Stimulated activated CD4-positive, alpha-beta T cell treated with anti-CD3 and anti-CD28 coated beads, TNF-alpha, amount 100 ng/mL, for 1 hour (primary cell): ENCODE data around the gene C2orf81.
"Not testable (repeated sequence)": the region's sequence is repeated elsewhere in the genome, so short reads cannot be mapped to it uniquely, and the experiment has no call there.

Experiments used
- DNase-seq, 3 donors: peaks; one replicate each; pipeline ENCODE4 v3.0.0-alpha.2; 2020; ENCODE audit warnings: low read depth in 3 of 3, low spot score in 1 of 3

C2orf81 gene

DNA sequence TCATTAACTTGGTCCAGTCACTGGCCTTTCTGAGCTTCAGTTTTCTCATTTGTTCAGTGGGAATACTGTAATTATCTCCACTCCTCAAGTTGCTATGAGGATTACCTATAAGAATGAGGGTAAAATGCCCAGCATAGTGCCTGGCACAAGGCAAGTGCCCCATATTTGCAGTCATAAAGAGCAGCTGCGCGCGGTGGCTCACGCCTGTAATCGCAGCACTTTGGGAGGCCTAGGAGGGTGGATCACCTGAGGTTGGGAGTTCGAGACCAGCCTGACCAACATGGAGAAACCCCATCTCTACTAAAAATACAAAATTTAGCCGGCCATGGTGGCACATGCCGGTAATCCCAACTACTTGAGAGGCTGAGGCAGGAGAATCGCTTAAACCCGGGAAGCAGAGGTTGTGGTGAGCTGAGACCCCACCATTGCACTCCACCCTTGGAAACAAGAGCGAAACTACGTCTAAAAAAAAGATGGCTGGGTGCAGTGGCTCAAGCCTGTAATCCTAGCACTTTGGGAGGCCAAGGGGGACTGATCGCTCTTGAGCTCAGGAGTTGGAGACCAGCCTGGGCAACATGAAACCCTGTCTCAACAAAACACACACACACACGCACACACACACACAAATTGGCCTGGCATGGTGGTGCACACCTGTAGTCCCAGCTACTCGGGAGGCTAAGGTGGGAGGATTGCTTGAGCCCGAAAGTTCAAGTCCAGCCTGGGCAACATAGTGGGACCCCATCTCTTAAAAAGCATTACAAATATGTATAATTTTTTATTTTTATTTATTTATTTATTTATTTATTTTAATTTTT, 21.3 kb upstream of the C2orf81 start:
- DNase-seq, result not testable (repeated sequence)

DNA sequence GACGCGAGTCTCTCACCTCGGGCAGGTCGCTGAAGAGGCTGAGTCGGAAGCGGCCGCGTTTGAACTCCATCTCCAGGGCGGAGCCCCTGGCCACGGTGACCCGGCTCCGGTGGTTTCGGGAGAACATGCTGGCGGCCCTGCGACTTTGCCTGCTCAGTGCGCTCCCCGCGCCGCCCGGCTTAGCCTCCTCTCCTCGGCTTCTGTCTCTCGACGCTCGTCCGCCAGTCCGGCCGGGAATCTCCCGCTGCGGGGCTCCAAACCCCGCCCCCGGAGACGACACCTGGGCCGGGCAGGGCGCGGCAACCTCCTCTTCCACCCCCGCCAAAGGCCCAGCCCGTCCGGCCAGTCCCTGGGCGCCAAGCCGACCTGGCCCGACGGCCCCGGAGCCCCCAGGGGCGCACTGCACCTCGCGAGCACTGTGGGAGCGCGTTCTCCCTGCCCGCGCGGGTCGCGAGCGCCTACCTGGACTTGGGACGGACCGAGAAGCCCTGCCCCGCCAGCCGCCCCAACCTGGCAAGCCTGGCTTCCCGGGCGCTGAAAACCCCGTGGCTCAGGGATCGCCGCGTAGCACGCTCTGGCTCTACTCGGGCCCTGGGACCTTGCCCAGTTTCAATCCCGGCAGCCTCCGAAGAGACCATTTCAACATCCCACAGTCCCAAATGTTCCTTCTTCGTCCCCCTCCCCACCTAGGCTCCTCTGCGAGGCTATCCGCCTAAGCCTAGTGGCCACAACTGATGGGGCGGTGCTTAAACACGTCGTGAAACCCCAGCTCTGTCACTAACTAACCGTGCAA, 20.5 kb upstream of the C2orf81 start, which contains the start of gene RTKN:
RTKN (minus strand) TSS at position 248 of the 793 bp plus-strand sequence; CDS start at position 127, 121 bp downstream.
- no peak for DNase-seq

DNA sequence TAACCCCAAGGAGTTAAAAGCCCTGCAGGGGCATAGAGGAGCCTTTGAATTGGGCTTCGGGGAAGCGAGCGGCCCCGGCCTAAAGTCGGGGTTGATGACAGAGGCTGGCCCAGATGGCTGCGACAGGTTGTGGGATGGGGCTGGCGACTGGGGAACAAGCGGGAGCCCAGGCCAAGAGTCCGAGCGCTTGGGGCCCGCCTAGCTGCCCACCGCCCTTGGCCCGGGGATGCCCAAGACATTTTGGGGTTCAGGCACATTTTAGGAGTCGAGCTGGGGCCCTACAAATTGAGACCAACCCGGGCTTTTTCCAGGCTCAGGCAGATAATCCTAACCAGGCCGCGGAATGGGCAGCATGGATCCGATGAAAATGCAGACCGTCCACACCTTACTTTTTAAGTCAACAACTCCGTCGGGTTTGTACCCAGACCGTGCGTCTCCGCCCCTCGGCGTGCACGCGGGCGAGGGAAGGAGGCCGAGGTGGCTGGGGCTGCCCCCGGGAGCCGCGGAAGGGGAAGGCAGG, 19.8 kb upstream of the C2orf81 start:
- no peak for DNase-seq

DNA sequence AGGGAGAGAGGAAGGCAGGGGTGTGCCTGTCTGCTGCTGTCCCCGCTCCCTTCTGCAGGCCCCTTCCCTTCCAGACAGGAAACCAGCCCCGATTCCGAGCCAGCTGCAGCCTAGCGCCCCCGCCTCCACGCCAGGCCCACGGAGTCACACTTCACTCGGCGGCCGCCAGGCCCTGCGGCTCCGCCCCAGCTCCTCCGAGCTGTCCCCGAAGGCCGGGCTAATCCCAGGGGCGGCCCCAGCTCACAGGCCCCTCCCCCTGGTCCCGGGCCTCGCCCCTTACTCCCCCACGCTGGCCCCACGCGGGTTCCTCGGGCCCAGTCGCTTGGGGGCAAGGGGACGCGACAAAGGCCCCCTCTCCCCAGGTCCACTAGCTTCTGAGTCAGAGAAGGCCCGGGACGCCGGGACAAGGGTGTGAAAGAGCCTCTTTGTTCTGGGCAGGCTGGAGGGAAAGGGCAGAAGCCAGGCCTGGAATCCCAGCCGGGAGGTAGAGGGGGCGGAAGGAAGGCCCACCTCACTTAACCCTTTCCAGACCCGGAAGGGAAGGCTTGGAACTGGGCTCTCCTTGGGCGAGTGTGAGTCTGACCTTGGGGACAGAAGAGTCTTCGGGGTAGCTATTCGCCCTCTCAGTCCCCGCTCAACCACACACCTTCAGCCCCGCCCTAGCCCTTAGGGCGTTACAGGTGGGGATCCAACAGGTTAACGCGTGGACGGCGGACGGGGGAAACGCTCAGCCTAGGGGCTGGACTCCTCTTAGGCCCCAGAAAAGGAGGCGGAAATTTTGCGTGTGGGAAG, 19.2 kb upstream of the C2orf81 start:
- DNase-seq, result no peak

DNA sequence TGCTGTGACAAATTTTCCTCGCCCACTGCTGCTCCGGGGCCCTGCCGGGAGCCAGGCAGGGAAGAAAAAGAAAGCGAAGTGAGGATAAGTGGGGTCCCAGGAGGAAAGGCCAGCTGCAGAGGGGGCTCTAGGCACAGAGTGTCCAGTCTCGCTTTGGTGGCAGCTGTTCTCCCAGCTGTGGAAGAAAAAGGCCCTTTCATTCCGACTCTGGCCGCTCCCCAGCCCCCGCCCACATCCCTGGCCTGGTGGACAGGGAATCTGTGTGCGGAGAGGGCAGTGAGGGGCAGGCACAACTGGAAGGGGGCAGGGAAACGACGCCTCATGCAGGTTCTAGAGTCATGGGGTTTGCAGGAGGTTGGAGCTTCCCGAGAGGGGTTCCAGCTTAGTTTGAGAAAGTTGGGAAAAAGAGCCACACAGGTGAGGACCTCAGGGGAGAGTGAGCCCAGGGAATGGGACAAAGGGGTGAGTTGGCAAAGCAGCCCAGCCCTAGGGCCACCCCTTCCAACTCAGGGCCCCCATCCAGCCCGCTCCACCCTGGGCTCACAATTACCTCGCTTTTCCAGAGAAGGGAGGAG, 18.5 kb upstream of the C2orf81 start:
- no peak for DNase-seq

DNA sequence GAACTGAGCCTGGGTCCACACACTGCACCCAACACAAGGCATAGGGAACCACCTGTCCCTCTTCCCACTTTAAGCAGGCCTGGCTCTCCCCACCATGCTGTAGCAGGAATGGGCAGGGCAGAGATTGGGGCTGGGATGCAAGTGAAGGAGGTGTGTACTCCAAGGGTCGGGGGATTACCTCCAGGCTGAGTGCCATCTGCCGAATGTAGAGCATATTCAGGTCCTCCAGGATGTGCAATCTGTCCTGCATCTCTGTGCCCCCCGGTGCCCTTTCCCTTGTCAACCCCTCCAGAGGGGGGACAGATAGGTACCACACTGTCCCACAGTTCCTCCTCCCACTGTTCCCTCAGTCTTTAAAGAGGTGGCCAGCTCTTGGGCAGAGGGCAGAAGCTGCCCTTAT, 18.0 kb upstream of the C2orf81 start:
- no peak for DNase-seq

DNA sequence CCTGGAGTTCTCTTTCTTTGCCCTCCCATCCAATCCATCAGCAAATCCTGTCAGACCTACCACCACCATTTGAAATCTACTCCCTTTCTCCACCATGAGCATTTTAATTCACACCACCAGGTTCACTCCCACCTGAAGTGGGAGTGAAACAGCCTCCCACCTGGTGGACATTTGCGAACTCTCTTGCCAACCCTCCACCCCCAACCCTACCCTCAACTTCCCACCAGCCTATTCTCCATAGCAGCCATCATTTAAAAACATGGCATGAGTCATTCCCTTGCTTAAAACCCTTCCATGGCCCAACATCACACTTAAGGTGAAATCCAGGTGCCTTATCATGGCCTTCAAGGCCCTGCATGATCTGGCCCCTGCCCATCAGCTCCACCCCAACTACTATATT, 16.8 kb upstream of the C2orf81 start:
- no peak for DNase-seq

DNA sequence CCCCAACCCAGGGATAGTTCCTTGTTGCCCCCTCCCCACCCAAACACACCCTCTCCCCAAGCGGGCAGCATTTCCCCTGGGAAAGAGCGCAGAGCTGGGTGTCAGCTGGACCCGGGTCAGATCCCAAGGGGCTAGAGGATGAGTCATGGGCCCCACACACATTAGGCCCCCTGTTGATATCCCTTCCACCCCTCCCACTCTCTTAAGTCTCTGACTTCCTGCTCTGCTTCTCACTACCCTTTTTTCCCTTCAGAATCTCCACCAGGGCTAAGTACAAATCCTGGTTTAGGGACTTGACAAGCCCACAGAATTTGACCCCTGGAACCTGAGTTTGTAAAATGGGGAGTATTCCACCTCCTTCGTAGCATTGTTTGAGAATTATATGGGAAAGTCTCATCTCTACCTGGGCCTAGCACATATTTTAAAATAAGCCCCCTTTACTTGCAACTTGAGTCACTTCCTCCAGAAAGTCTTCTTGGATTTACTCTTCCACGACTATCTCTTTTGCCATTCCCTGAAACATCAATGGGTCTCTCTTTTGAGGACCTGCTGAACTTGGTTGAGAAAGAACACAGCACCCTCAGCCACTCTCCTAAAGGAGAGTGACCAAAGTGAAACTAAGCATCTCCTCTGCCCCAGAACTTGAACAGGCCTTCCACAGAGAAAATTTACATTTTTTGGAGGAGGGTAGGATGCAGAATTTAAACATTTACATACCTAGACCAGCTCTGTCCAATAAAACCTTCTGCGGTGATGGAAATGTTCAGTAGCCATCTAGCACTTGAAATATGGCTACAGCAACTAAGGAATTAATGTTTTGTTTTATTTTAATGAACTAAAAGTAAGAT, 15.7 kb upstream of the C2orf81 start:
- DNase-seq, result no peak

DNA sequence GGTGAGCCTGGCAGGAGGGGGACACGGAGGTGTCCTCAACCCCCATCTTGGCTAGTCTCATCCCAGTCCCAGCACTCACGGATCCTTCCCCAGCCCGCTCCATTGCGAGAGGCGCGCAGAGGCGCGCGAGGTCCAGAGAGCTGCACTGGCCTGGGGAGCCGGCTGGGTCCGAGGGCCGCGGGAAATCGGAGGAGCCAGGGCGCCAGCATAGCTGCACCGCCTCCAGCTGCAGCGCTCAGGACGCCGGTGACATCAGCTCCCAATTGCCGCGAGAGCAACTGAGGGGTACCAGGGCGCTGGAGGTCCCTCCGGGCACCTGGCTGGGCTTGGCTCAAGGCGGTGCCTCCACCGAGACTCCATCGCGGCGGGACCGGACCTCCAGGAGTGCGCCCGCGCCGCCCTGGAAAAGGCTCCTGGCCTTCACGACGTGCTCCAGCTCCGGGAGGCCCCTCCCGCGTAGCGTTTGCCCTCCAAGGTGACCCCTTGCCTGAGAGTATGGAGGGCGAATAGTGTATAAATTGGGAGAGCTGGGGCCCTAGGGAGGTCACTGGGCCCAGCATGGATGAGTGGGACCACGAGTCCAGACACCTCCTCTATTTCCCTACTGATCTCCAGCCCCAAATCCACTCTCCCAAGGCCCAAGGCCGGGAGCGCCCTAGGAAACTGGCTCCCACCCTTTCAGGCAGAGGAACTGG, 14.8 kb upstream of the C2orf81 start:
- no peak for DNase-seq

DNA sequence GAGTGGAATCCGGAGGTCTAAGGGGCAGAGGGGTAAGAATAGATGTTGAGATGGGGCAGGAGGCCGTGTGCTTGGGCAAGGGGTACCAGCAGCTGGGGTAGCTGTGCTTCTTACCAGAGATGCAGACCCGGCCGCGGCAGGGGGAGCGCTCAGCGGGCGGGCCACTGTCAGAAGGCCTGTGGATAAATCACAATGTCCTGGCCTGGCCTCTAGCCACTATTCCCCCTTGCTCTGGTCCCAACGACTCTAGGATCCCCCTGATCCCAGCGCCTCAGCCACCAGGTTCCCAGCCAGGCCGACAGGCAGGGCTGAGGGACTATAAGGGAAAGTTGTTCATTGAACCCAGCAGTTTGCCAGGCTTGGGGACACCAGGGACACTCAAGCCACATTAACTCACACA, 9.1 kb upstream of the C2orf81 start:
- no peak for DNase-seq

DNA sequence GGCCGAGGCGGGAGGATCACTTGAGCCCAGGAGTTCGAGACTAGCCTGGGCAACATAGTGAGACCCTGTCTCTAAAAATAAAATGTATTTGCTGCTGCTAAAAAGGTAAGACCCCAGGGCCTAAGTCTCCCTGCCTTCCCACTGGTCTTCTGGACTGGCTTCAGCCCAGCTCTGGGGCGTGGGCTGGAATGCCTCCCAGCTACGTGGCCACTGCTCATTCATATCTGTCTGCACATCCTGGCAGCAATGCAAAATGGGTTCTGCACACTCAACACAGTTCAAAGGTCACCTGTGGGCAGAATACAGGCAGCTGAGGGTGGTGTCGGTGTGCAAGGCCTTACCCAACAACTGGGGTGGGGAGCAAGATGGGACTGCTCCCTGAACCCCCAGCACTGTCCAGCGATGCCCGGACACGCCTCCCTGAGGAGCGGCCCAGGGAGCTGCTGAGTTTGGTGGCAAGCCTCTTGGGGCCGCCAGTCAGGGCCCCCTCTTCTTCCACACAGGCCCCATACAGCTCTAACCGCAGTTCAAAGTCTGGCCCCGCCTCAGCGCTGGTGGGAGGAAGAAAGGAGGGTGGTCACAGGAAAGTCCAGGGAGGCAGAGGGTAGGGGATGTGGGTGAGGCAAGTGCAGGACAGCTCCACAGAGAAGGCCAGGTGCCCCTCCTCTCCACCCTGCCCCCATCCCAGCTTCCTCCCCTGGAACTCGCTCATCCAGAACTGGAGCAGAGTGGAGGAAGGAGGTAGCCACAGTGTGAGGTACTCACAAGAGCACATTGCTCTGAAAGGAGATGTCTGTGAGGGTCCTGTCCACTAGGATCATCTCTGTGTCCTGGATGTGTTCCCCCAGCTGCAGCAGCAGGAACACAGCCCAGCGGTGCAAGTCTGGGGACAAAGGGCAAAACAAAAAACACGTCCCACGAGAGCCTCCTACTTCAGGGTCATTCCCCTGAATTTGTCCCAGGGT, 8.3 kb upstream of the C2orf81 start:
- no peak for DNase-seq

DNA sequence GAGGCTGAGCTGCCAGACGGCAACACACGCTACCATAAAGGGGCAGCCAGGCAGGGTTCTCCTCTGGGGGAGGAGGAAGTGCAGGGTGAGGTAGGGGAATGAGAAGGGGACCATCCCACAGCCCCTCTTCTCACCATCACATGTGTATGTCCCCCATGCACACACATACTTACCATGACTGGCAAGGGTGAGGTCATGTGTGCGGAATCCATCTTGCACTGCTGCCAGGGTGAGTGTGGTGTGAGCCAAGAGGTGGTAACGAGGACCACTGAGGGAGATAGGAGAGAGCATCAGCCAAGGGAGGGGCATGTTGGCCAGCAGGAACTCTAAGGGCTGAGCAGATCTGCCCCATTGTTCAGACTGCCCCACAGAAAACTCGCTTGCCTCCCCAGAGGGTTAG, 7.3 kb upstream of the C2orf81 start:
- no peak for DNase-seq

DNA sequence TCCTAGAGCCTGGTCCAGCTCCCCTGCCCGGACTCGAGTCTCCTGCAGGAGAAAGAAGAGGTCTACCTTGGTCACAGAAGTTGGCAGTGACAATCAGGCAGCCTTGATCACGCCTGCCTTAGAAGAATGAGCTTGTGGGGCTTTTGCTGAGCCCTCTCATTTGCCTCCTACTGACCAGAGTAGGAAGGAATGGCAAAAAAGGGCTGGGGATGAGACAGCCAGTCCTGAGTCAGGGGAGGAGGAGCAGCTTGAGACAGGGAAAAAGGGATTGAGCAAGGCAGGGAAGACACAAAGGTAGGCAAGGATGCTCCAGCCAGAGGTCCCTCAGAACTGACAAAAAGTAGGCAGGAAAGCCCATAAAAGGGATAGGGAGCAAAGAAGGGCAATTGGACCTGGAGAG, 6.1 kb upstream of the C2orf81 start:
- DNase-seq, result no peak

DNA sequence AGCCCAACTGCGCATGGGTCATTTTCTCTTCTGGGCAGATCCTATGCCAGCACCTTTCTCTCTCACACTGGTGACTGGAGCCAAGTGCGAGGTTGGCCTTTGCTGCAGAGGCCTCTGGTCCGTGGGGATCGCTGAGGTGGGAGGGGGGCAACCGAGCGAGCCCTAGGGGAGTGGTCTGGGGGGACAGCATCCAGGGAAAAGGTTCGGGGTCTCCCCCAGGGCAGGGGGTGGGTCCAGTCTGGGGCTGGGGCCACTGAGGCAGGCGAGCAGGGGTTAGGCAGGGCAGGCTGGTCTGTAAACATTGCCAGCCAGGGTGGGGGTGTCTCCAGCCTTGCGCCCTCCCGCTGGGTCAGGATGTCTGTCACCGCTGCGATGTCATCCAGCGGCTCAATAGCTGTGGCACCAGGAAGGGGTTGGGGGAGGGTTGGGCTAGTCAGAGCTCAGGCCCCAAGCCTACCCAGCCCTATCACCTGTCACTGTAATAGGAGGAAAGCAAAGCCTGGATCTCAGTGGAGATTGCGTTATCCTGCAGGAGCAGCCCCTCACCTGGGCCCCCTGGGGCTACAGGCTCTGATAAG, 4.9 kb upstream of the C2orf81 start:
- no peak for DNase-seq

DNA sequence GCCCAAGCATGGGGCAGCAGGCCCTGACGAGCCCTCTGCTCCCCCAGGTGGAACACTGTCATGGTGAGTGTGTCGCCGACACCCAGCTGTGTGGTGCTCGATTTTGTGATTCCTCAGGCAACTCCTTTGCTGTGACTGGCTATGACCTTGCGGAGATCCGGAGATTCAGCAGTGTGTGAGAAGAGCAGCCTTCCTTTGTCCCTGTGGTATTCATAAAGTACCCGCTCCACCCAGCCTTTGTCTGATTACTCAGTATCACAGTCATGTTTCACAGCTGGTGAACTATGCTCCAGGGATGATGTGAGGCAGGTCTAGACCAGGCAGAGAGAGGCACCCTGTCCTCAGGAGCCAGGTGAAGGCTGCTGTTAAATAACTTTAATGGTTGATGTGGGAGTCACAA, 4.1 kb upstream of the C2orf81 start:
- DNase-seq, result no peak

DNA sequence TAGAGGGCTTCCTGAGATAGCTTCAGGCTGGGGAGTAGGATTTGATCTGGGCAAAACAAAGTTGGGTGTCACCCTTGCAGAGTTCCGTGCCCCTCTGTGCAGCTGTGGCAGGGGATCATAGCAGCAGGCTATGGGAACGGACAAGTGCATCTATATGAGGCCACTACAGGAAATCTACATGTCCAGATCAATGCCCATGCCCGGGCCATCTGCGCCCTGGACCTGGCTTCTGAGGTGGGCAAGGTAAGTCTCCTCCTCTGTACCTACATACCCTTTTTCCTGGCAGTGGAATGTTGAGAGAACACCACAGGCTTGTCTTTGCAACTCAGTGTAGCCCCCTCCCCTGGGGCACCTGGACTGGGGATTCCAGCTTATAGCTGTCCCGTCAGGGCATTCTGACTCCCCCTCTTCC, 3.6 kb upstream of the C2orf81 start:
- no peak for DNase-seq

DNA sequence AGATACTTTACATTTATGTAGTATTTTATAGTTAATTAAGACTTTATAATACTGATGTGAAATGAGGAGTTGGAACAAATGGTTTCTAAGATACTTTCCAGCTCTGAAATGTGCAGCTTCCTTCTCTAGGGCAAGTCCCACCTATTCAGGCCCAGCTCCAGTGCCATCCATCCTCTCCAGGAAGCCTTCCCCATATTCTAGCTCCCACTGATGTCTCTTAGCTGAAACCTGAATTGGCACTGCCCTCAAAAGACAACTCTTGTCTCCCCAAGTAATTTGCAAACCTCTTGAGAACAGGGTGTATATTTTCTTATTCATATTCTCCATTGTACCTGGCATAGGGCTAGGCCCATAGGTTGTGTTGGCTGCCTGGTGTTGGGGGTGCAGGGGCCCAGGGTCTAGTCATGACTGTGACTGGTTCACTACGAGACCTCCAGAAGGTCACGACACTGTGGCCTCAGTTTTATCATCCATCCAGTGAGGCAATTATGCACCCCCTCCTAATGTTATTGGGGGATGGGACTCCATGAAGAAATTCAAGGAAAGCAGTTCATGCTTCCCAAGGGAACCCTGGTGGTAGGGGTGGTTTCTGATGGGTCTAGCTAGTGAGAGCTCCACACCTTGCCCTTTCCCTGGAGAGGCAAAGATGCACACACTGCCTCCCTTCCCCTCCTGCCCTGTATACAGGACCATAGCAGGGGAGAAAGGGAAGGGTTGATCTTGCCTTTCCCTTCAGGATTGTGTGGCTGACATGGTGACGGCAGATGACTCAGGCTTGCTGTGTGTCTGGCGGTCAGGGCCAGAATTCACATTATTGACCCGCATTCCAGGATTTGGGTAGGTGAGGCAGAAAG, 2.9 kb upstream of the C2orf81 start:
- no peak for DNase-seq
